ENCODE results near the gene TUBE1.

TUBE1 gene

GRCh38 chr6:112030206-112030960 is 56.9 kb downstream of the TUBE1 start:
- Histone ChIP-seq H3K9me3 (ENCODE audit: control insufficient read depth in 5 of 5, low read length in 5 of 5) (no peaks in the 10 kb centered on the region), H3K9ac (ENCODE audit: low read length in 5 of 5) (peak overlapping the region in 2 of 5 donors; percentile 12 to 27), H3K4me3 (ENCODE audit: low read depth in 1 of 5, low read length in 5 of 5) (peak overlapping the region in 1 of 5 donors; percentile 11), H3K36me3 (ENCODE audit: control insufficient read depth in 5 of 5, insufficient read depth in 5 of 5, low read length in 5 of 5) (no peaks in the 10 kb centered on the region), H3K27ac (ENCODE audit: low read depth, low read length) (peak overlapping the region; percentile 98), H3K27me3 (ENCODE audit: control insufficient read depth in 5 of 5, insufficient read depth in 4 of 5, low read length in 5 of 5) (no peaks in the 10 kb centered on the region), H3K4me1 (ENCODE audit: control insufficient read depth in 5 of 5, insufficient read depth in 5 of 5, low read length in 5 of 5) (peaks cover 16 to 75% (median 72%) of the 10 kb centered on the region in 5 donors)

- Histone ChIP-seq H3K27ac (ENCODE audit: low read depth, low read length) (peak overlapping the region; percentile 98), H3K36me3 (ENCODE audit: control insufficient read depth in 5 of 5, insufficient read depth in 5 of 5, low read length in 5 of 5) (no peaks in the 10 kb centered on the region), H3K4me1 (ENCODE audit: control insufficient read depth in 5 of 5, insufficient read depth in 5 of 5, low read length in 5 of 5) (peaks cover 16 to 67% (median 62%) of the 10 kb centered on the region in 5 donors), H3K9ac (ENCODE audit: low read length in 5 of 5) (no peak overlapping the region), H3K4me3 (ENCODE audit: low read depth in 1 of 5, low read length in 5 of 5) (no peak overlapping the region), H3K9me3 (ENCODE audit: control insufficient read depth in 5 of 5, low read length in 5 of 5) (peaks cover 0 to 3% (median 0%) of the 10 kb centered on the region in 5 donors), H3K27me3 (ENCODE audit: control insufficient read depth in 5 of 5, insufficient read depth in 4 of 5, low read length in 5 of 5) (no peaks in the 10 kb centered on the region)
Observed at GRCh38 chr6:112029045-112029822, 58.0 kb downstream of the TUBE1 start.

GRCh38 chr6:112027942-112028674 is 59.2 kb downstream of the TUBE1 start:
- H3K27me3 ChIP-seq (ENCODE audit: control insufficient read depth in 5 of 5, insufficient read depth in 4 of 5, low read length in 5 of 5) = no peaks in the 10 kb centered on the region
- H3K9me3 ChIP-seq (ENCODE audit: control insufficient read depth in 5 of 5, low read length in 5 of 5) = peaks cover 0 to 8% (median 3%) of the 10 kb centered on the region in 5 donors
- H3K27ac ChIP-seq (ENCODE audit: low read depth, low read length) = no peak overlapping the region
- H3K9ac ChIP-seq (ENCODE audit: low read length in 5 of 5) = no peak overlapping the region
- peaks cover 9 to 57% (median 52%) of the 10 kb centered on the region in 5 donors for H3K4me1 ChIP-seq (ENCODE audit: control insufficient read depth in 5 of 5, insufficient read depth in 5 of 5, low read length in 5 of 5)
- no peak overlapping the region for H3K4me3 ChIP-seq (ENCODE audit: low read depth in 1 of 5, low read length in 5 of 5)
- H3K36me3 ChIP-seq (ENCODE audit: control insufficient read depth in 5 of 5, insufficient read depth in 5 of 5, low read length in 5 of 5) = no peaks in the 10 kb centered on the region

- no peak overlapping the region for H3K27ac ChIP-seq (ENCODE audit: low read depth, low read length)
- H3K9ac ChIP-seq (ENCODE audit: low read length in 5 of 5) = no peak overlapping the region
- H3K36me3 ChIP-seq (ENCODE audit: control insufficient read depth in 5 of 5, insufficient read depth in 5 of 5, low read length in 5 of 5) = no peaks in the 10 kb centered on the region
- peaks cover 7 to 47% (median 42%) of the 10 kb centered on the region in 5 donors for H3K4me1 ChIP-seq (ENCODE audit: control insufficient read depth in 5 of 5, insufficient read depth in 5 of 5, low read length in 5 of 5)
- H3K9me3 ChIP-seq (ENCODE audit: control insufficient read depth in 5 of 5, low read length in 5 of 5) = peaks cover 0 to 8% (median 3%) of the 10 kb centered on the region in 5 donors
- H3K4me3 ChIP-seq (ENCODE audit: low read depth in 1 of 5, low read length in 5 of 5) = no peak overlapping the region
- no peaks in the 10 kb centered on the region for H3K27me3 ChIP-seq (ENCODE audit: control insufficient read depth in 5 of 5, insufficient read depth in 4 of 5, low read length in 5 of 5)
Observed at GRCh38 chr6:112026933-112027332, 60.3 kb downstream of the TUBE1 start.

DNA sequence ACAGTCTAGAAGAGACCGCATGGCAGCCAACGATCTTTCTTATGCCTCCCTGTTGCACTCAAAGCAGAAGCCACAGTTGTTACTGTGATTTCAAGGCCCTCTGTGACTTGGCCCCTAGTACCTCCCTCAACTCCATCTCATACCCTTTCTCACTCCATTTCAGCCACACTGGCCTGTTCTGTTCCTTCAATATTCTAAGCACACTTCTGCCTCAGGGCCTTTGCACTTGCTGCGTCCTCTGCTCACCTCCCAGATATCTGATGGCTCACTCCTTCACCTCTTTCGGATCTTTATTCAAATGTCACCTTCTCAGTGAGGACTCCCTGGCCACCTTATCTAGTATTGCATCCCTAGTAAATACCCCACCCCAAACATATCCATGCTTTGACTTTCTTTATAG is 62.8 kb downstream of the TUBE1 start:
- Histone ChIP-seq H3K27ac (ENCODE audit: low read depth, low read length) (no peak overlapping the region), H3K36me3 (ENCODE audit: control insufficient read depth in 5 of 5, insufficient read depth in 5 of 5, low read length in 5 of 5) (no peaks in the 10 kb centered on the region), H3K4me3 (ENCODE audit: low read depth in 1 of 5, low read length in 5 of 5) (no peak overlapping the region), H3K9ac (ENCODE audit: low read length in 5 of 5) (no peak overlapping the region), H3K9me3 (ENCODE audit: control insufficient read depth in 5 of 5, low read length in 5 of 5) (peaks cover 0 to 8% (median 3%) of the 10 kb centered on the region in 5 donors), H3K27me3 (ENCODE audit: control insufficient read depth in 5 of 5, insufficient read depth in 4 of 5, low read length in 5 of 5) (no peaks in the 10 kb centered on the region), H3K4me1 (ENCODE audit: control insufficient read depth in 5 of 5, insufficient read depth in 5 of 5, low read length in 5 of 5) (peaks cover 2 to 32% (median 29%) of the 10 kb centered on the region in 5 donors)

GRCh38 chr6:112022749-112023148 is 64.5 kb downstream of the TUBE1 start:
- no peak overlapping the region for H3K4me3 ChIP-seq (ENCODE audit: low read depth in 1 of 5, low read length in 5 of 5)
- H3K9ac ChIP-seq (ENCODE audit: low read length in 5 of 5) = no peak overlapping the region
- no peaks in the 10 kb centered on the region for H3K27me3 ChIP-seq (ENCODE audit: control insufficient read depth in 5 of 5, insufficient read depth in 4 of 5, low read length in 5 of 5)

GRCh38 chr6:112021691-112022310 is 65.5 kb downstream of the TUBE1 start:
- peaks cover 0 to 8% (median 3%) of the 10 kb centered on the region in 5 donors for H3K9me3 ChIP-seq (ENCODE audit: control insufficient read depth in 5 of 5, low read length in 5 of 5)
- H3K27me3 ChIP-seq (ENCODE audit: control insufficient read depth in 5 of 5, insufficient read depth in 4 of 5, low read length in 5 of 5) = no peaks in the 10 kb centered on the region
- no peak overlapping the region for H3K27ac ChIP-seq (ENCODE audit: low read depth, low read length)
- no peaks in the 10 kb centered on the region for H3K36me3 ChIP-seq (ENCODE audit: control insufficient read depth in 5 of 5, insufficient read depth in 5 of 5, low read length in 5 of 5)
- H3K4me3 ChIP-seq (ENCODE audit: low read depth in 1 of 5, low read length in 5 of 5) = no peak overlapping the region
- no peak overlapping the region for H3K9ac ChIP-seq (ENCODE audit: low read length in 5 of 5)
- peaks cover 20 to 46% (median 34%) of the 10 kb centered on the region in 5 donors for H3K4me1 ChIP-seq (ENCODE audit: control insufficient read depth in 5 of 5, insufficient read depth in 5 of 5, low read length in 5 of 5)

More at GRCh38 chr6:112022749-112023148, 64.5 kb downstream of the TUBE1 start:
- Histone ChIP-seq H3K4me1 (ENCODE audit: control insufficient read depth in 5 of 5, insufficient read depth in 5 of 5, low read length in 5 of 5) (peaks cover 13 to 38% (median 29%) of the 10 kb centered on the region in 5 donors), H3K27ac (ENCODE audit: low read depth, low read length) (no peak overlapping the region), H3K36me3 (ENCODE audit: control insufficient read depth in 5 of 5, insufficient read depth in 5 of 5, low read length in 5 of 5) (no peaks in the 10 kb centered on the region), H3K9me3 (ENCODE audit: control insufficient read depth in 5 of 5, low read length in 5 of 5) (peaks cover 0 to 8% (median 3%) of the 10 kb centered on the region in 5 donors)
